ENCODE data around the gene CMTM6. TPM values are rescaled to one million over a fixed set of nuclear protein-coding genes. Genes with fewer than 3 reads are reported as not detected.

The CMTM6 gene
- total and polyA plus RNA-seq, 2 of the 8 experiments (the other 6 are each of a cell fraction or from before 2014, with no cell fraction given) = 24.0 to 51.5 TPM

DNA sequence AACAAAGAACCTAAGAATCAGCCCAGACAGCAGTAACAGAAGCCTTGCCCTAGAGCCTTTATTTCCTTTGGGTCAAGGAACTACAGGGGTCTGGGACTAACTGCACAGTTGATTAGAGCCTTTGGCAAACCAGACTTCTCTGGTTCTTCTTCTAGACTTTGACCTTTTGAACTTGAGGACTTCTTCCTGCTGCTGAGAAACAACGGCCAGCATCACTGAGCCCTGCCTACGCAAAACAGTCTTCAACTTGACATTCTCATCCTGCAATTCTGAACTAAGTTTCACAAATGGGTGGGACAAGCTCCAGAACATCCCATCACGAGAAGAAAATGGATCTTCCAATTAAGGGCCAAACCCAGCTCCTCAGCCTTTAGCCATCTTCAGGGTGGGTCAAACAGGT lies 31.4 kb downstream of the CMTM6 start:
- no peak for FAIRE-seq
- CTCF ChIA-PET (ENCODE audit: partially characterized antibody) = interaction anchor here (1.7 to 6.0 kb wide), 5 partner anchors 10 to 96 kb away, joined by 5 to 83 read pairs (median 43); no protein-coding TSS in a partner anchor
- DNase-seq (ENCODE audit: low read depth in 1 of 2, low spot score in 2 of 2) = no peak
- TF ChIP-seq TAF7 (optimal IDR thresholded peaks at IDR 0.05; ENCODE audit: borderline replicate concordance, low read depth, low read length) (no peak), HDAC6 (IDR thresholded peaks at IDR 0.05; ENCODE audit: low read depth, low read length) (no peak), EP300 (IDR thresholded peaks at IDR 0.05; ENCODE audit: borderline replicate concordance in 1 of 2, low read depth in 2 of 2, low read length in 2 of 2) (no peak), EGR1 (IDR thresholded peaks at IDR 0.05; ENCODE audit: borderline replicate concordance, low read depth, low read length) (no peak), KDM1A (IDR thresholded peaks at IDR 0.05; ENCODE audit: borderline replicate concordance, low read length) (no peak), NRF1 (IDR thresholded peaks at IDR 0.05; ENCODE audit: low read depth, low read length) (no peak), FOSL1 (IDR thresholded peaks at IDR 0.05; ENCODE audit: insufficient read depth, low read depth, low read length) (no peak)

More for the DNA sequence above, 31.4 kb downstream of the CMTM6 start:
- no peak overlapping the region for H2BK15ac ChIP-seq (ENCODE audit: low read length)
- no peaks in the 10 kb centered on the region for H3K79me1 ChIP-seq (ENCODE audit: low read depth, low read length)
- H3K14ac ChIP-seq (ENCODE audit: insufficient read length) = no peak overlapping the region
- H3K27me3 ChIP-seq (replicated peaks in 1 of 4; ENCODE audit: control insufficient read depth in 3 of 4, extremely low read depth in 1 of 4, insufficient read depth in 3 of 4, low read length in 3 of 4) = no peaks in the 10 kb centered on the region
- no peak overlapping the region for H4K8ac ChIP-seq (ENCODE audit: extremely low read depth, insufficient read depth, low read length)
- H2BK120ac ChIP-seq (replicated peaks; ENCODE audit: low read depth, low read length) = no peak overlapping the region
- H2AK5ac ChIP-seq (ENCODE audit: low read depth, low read length) = no peak overlapping the region
- no peak overlapping the region for H2BK20ac ChIP-seq (ENCODE audit: low read length)
- POLR2A ChIA-PET (ENCODE audit: partially characterized antibody) = no interaction called here
- no peak overlapping the region for H2AFZ ChIP-seq (ENCODE audit: low read length)
- peaks cover 0 to 4% of the 10 kb centered on the region in 2 experiments for H4K20me1 ChIP-seq (replicated peaks in 1 of 2; ENCODE audit: control insufficient read depth in 1 of 2, insufficient read depth in 2 of 2, low read length in 2 of 2)
- H3K4ac ChIP-seq (replicated peaks; ENCODE audit: insufficient read length, low read depth, low read length) = no peak overlapping the region
- H4K91ac ChIP-seq (replicated peaks; ENCODE audit: insufficient read length, low read length) = no peak overlapping the region
- peaks cover 0 to 4% (median 1%) of the 10 kb centered on the region in 4 experiments; a peak in 2 of 7 replicates for H3K4me1 ChIP-seq (replicated peaks in 1 of 4; ENCODE audit: control insufficient read depth in 3 of 4, insufficient read depth in 4 of 4, low read length in 3 of 4)
- H3K4me3 ChIP-seq (ENCODE audit: extremely low read depth in 1 of 4, insufficient read depth in 2 of 4, low read depth in 3 of 4, low read length in 4 of 4) = no peak overlapping the region
- no peaks in the 10 kb centered on the region for H3K23me2 ChIP-seq (ENCODE audit: low read depth, low read length)
- H3K18ac ChIP-seq (ENCODE audit: extremely low read depth, low read length) = no peak overlapping the region
- H3K9ac ChIP-seq (replicated peaks in 1 of 4; ENCODE audit: extremely low read depth in 1 of 4, low read depth in 3 of 4, low read length in 3 of 4) = no peak overlapping the region
- H3K56ac ChIP-seq (replicated peaks; ENCODE audit: insufficient read length, low read depth, low read length) = no peak overlapping the region
- no peaks in the 10 kb centered on the region for H3K79me2 ChIP-seq (ENCODE audit: control insufficient read depth in 1 of 2, insufficient read depth in 2 of 2, low read length in 2 of 2)
- H2BK5ac ChIP-seq (ENCODE audit: low read depth, low read length) = no peak overlapping the region
- no peak overlapping the region for H3K27ac ChIP-seq (ENCODE audit: low read depth, low read length)
- no peaks in the 10 kb centered on the region for H3K9me3 ChIP-seq (ENCODE audit: insufficient read depth in 2 of 2, low read depth in 1 of 2, low read length in 1 of 2)
- 95% methylated on average over 3 of the region's 3 CpGs; no CpG with 5 or more reads in 1 of the 2 experiments for WGBS, 2 experiments (ENCODE audit: extremely low coverage in 1 of 2, insufficient coverage in 1 of 2, insufficient read length in 1 of 2, insufficient replicate concordance in 2 of 2, low coverage in 1 of 2, low lambda C conversion rate in 2 of 2, missing lambda C conversion rate in 1 of 2)
- H3K4me2 ChIP-seq (ENCODE audit: insufficient read depth in 1 of 2, low read depth in 2 of 2, low read length in 2 of 2) = no peak overlapping the region
- H3K23ac ChIP-seq (ENCODE audit: insufficient read length) = no peak overlapping the region
- no peak overlapping the region for H4K5ac ChIP-seq (ENCODE audit: insufficient read length, low read depth, low read length)
- no peak overlapping the region for H2BK12ac ChIP-seq (ENCODE audit: low read depth, low read length)
- H3K36me3 ChIP-seq (ENCODE audit: control insufficient read depth in 2 of 4, insufficient read depth in 4 of 4, low read length in 3 of 4) = no peaks in the 10 kb centered on the region; a peak in 2 of 8 replicates

Measured in H1 (cell line).